ENCODE results near the gene HNF1A. TPM values are rescaled to one million over a fixed set of nuclear protein-coding genes. Genes with fewer than 3 reads are reported as not detected.
"Not testable (repeated sequence)": the region's sequence is repeated elsewhere in the genome, so short reads cannot be mapped to it uniquely, and the experiment has no call there.

HNF1A gene
- total RNA-seq, 1 donor from 2014 or later = not detected

DNA sequence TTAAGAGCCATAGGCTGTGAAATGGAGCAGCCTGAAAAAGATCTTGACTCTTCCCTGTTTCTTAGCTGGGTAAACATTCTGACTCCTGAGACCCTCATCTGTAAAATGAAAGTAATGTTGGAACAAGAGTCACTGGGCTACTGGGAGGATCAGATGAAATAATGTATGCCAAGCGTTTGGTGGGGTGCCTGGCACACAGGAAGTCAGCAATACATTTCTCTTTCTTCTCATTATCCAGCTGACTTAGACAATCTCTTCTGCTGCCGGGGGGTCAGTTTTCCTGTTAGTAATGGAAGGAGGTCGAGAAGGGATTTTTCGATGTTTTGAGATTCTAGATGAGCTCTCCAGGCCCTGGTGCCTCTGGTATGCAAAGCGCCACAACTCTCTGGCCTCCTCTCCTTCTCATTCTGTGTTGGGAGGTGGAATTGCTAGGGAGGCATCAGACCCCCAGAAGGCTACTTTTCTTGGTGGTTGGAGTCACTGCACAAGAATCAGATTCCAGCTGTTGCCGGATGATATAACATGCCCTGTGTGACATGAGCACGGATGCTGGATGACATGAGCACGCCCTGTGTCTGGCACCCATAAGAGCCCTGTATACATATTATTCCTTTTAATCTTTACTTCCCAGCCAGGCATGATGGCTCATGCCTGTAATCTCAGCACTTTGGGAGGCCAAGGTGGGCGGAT is 56.4 kb downstream of the HNF1A start:
- Mint-ChIP-seq H3K4me1 (no peaks in the 10 kb centered on the region), H3K27ac (no peak overlapping the region), H3K27me3 (ENCODE audit: low read depth) (peaks cover 22% of the 10 kb centered on the region), H3K4me3 (no peak overlapping the region), H3K36me3 (no peaks in the 10 kb centered on the region), H3K9me3 (no peaks in the 10 kb centered on the region)
- DNase-seq (ENCODE audit: low spot score in 2 of 2, unreplicated experiment in 2 of 2) = no peak
- TF ChIP-seq, protein P1, sequence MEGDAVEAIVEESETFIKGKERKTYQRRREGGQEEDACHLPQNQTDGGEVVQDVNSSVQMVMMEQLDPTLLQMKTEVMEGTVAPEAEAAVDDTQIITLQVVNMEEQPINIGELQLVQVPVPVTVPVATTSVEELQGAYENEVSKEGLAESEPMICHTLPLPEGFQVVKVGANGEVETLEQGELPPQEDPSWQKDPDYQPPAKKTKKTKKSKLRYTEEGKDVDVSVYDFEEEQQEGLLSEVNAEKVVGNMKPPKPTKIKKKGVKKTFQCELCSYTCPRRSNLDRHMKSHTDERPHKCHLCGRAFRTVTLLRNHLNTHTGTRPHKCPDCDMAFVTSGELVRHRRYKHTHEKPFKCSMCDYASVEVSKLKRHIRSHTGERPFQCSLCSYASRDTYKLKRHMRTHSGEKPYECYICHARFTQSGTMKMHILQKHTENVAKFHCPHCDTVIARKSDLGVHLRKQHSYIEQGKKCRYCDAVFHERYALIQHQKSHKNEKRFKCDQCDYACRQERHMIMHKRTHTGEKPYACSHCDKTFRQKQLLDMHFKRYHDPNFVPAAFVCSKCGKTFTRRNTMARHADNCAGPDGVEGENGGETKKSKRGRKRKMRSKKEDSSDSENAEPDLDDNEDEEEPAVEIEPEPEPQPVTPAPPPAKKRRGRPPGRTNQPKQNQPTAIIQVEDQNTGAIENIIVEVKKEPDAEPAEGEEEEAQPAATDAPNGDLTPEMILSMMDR (IDR thresholded peaks at IDR 0.05; ENCODE audit: unreplicated experiment) = no peak

DNA sequence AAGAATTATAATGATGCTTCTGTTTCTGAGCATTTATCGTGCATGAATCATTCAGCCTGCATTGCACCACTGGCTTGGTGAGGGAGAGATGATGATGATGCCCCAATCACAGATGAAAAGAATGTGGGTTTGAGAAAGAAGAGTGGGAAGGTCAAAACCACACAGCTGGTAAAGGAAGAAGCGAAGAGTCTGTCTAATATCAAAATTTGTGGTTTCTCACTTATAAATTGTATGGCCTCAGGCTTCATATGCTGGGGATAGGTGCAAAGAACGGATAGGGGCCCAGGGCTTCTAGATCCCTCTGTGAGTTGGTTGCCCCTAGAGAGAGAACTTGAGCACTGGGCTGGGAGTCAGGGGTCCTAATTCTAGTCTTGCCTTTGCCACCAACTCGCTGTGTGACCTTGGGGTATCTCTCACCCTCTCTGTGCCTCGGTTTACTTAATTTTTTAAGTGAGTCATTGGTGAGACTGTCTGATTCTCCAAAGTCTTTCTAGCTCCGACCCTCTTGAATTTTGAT is 58.5 kb downstream of the HNF1A start:
- TF ChIP-seq, protein P1 (IDR thresholded peaks at IDR 0.05; ENCODE audit: unreplicated experiment) = no peak
- no peaks in the 10 kb centered on the region for H3K9me3 Mint-ChIP-seq
- peaks cover 36% of the 10 kb centered on the region for H3K27me3 Mint-ChIP-seq (ENCODE audit: low read depth)
- H3K27ac Mint-ChIP-seq = no peak overlapping the region
- no peak overlapping the region for H3K4me3 Mint-ChIP-seq
- DNase-seq (ENCODE audit: low spot score in 2 of 2, unreplicated experiment in 2 of 2) = no peak
- H3K36me3 Mint-ChIP-seq = no peaks in the 10 kb centered on the region
- H3K4me1 Mint-ChIP-seq = no peaks in the 10 kb centered on the region

DNA sequence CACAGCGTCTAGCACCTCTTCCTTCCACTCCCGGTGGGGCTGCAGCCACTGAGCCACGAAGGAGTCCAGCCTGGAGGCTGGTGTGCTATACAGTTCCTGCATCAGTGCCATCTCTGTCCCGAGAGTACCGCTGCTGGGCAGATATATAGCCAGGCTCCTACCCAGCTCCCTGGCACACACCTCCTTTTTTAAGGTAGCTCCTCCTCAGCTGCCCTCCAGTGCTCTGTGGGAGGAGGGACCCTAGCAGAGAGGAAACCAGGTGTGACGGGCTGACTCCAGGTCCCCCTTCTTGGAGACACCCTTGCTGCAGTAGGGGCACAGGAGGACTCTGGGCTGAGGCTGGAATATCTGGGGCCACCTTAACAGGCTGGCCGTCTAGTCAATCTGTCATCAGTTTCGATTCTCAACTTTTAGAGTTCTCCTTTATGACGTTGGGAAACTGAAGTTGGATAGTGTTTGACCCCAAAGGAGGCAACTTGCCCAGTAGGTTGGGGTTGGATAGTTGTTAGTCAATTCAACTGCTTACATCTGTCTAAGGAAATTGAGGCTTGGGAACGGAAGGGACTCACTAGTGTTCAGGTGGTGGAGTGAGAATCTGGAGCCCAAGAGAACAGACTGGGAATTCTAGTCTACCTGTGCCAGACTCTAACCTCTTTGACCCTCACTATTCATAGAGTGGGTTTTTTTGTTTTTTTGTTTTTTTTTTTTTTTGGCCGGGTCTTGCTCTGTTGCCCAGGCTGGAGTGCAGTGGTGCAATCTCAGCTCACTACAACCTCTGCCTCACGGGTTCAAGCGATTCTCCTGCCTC is 60.7 kb downstream of the HNF1A start, which contains the start of gene OASL:
Gene OASL, minus strand, starts transcription at position 386 of the 808 bp plus-strand sequence. Its CDS starts 275 bp downstream, at position 111.
- Mint-ChIP-seq H3K27me3 (ENCODE audit: low read depth) (peaks cover 50% of the 10 kb centered on the region), H3K9me3 (no peaks in the 10 kb centered on the region), H3K4me1 (no peaks in the 10 kb centered on the region), H3K4me3 (no peak within 1 kb of the TSS), H3K36me3 (no peaks in the 10 kb centered on the region), H3K27ac (no peak within 1 kb of the TSS)
- TF ChIP-seq, protein P1 (IDR thresholded peaks at IDR 0.05; ENCODE audit: unreplicated experiment) = no peak
- DNase-seq (ENCODE audit: low spot score in 2 of 2, unreplicated experiment in 2 of 2) = no peak

DNA sequence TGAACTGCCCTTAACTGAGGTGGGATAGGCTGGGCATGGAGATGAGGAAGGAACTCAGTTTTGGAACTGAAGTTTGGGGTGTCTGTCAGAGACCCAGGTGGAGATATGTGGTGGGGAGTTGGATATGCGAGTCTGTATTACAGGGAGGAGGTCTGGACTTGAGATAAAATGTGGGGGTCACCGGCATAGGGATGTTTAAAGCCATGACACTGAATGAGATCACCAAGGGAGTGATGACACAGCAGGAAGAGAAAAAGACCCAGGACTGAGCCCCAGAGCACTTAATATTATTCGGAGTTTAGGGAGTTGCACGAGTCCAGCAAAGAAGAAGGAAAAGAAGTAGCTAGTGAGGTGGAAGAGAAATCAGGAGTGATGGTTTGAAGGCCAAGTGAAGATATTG is 64.7 kb downstream of the HNF1A start:
- Mint-ChIP-seq H3K4me1 (no peaks in the 10 kb centered on the region), H3K36me3 (no peaks in the 10 kb centered on the region), H3K27me3 (ENCODE audit: low read depth) (peaks cover 62% of the 10 kb centered on the region), H3K9me3 (no peaks in the 10 kb centered on the region), H3K27ac (no peak overlapping the region), H3K4me3 (no peak overlapping the region)
- no peak for DNase-seq (ENCODE audit: low spot score in 2 of 2, unreplicated experiment in 2 of 2)
- TF ChIP-seq, protein P1 (IDR thresholded peaks at IDR 0.05; ENCODE audit: unreplicated experiment) = no peak

DNA sequence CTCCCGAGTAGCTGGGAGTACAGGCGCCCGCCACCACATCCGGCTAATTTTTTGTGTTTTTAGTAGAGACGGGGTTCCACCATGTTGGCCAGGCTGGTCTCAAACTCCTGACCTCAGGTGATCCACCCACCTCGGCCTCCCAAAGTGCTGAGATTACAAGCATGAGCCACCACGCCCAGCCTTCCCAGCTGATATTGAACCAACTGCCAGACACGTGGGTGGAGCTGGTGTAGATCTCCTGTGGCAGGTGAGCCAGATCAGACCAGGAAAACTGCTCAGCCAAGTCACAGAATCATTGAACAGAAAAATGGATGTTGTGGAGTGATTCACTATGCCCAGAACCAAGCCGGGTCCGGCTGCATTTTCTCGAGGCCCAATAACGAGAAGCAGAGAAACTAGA is 69.1 kb downstream of the HNF1A start:
- H3K9me3 Mint-ChIP-seq; DNase-seq (ENCODE audit: low spot score in 2 of 2, unreplicated experiment in 2 of 2); H3K4me1 Mint-ChIP-seq; H3K4me3 Mint-ChIP-seq; H3K27ac Mint-ChIP-seq; H3K36me3 Mint-ChIP-seq: not testable (repeated sequence)
- H3K27me3 Mint-ChIP-seq (ENCODE audit: low read depth) = peaks cover 58% of the 10 kb centered on the region

DNA sequence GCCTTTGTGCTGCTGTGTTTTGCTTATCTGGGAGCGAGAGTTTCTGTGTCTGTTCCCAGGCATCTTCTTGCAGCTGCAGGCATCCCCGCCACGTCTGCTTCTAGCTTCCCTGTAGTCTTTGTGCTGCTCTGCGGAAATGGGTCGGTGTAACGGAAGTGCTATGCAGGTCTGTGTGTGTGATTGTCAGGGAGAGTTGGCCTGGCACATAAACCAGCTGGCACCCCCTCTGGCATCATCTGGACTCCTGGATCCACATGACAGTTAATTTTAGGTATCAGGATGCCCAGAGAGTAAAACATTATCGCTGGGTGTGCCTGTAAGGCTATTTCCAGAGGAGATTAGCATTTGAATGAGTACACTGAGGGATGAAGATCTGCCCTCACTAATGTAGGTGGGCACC is 70.1 kb downstream of the HNF1A start:
- no peaks in the 10 kb centered on the region for H3K36me3 Mint-ChIP-seq
- H3K4me3 Mint-ChIP-seq = no peak overlapping the region
- peaks cover 49% of the 10 kb centered on the region for H3K27me3 Mint-ChIP-seq (ENCODE audit: low read depth)
- H3K27ac Mint-ChIP-seq = no peak overlapping the region
- TF ChIP-seq, protein P1 (IDR thresholded peaks at IDR 0.05; ENCODE audit: unreplicated experiment) = no peak
- no peaks in the 10 kb centered on the region for H3K4me1 Mint-ChIP-seq
- no peak for DNase-seq (ENCODE audit: low spot score in 2 of 2, unreplicated experiment in 2 of 2)
- no peaks in the 10 kb centered on the region for H3K9me3 Mint-ChIP-seq

Measured in mesothelial cell of epicardium (in vitro differentiated cells).